GM13977 (cell line): ENCODE results near the gene HSCB.
"Not testable (repeated sequence)": the region's sequence is repeated elsewhere in the genome, so short reads cannot be mapped to it uniquely, and the experiment has no call there.

Experiments used
- DNase-seq: peaks from one replicate; pipeline ENCODE4 v3.0.0; 2012; ENCODE audit warnings: low spot score
- CTCF ChIP-seq: IDR thresholded peaks from 2 replicates; pipeline ENCODE4 v1.5.1; 2012; ENCODE audit warnings: mild to moderate bottlenecking, control low read depth; ENCODE audit not compliant: insufficient read depth; ENCODE audit errors: extremely low read depth, missing control alignments
- in situ Hi-C: fragments of 300-500 bp; cut with MboI; formaldehyde crosslinking; loops from one replicate; pipeline ENCODE4 v1.12.0; 2022; ENCODE audit warnings: low sequenced_read_pairs, low pct_unique_long_range_greater_than_20kb, mixed read lengths, inconsistent platforms; ENCODE audit not compliant: unreplicated experiment

HSCB gene

GRCh38 chr22:28759861-28760560, 18.2 kb downstream of the HSCB start:
- in situ Hi-C loops, result no loop called here
- no peak for DNase-seq
- TF ChIP-seq CTCF, result no peak

- TF ChIP-seq CTCF, result no peak
- no peak for DNase-seq
- in situ Hi-C loops, result no loop called here
These were observed 19.6 kb downstream of the HSCB start for GRCh38 chr22:28761449-28761755.

GRCh38 chr22:28762000-28762399, 20.2 kb downstream of the HSCB start:
- in situ Hi-C loops, DNase-seq: not testable (repeated sequence)

- no peak for TF ChIP-seq CTCF
- no peak for DNase-seq
- in situ Hi-C loops, result no loop called here
These were observed 24.8 kb downstream of the HSCB start for GRCh38 chr22:28766628-28767027.

GRCh38 chr22:28768701-28769393, 27.0 kb downstream of the HSCB start:
- in situ Hi-C loops, result no loop called here
- no peak for DNase-seq
- TF ChIP-seq CTCF, result no peak

- DNase-seq, result no peak
- in situ Hi-C loops, result no loop called here
- no peak for TF ChIP-seq CTCF
These were observed 27.7 kb downstream of the HSCB start for GRCh38 chr22:28769394-28770085.

GRCh38 chr22:28771195-28771791, 29.5 kb downstream of the HSCB start:
- DNase-seq, result no peak
- TF ChIP-seq CTCF, result no peak
- in situ Hi-C loops, result no loop called here
